ENCODE measurements around the gene SLC7A10.

Gene SLC7A10

DNA sequence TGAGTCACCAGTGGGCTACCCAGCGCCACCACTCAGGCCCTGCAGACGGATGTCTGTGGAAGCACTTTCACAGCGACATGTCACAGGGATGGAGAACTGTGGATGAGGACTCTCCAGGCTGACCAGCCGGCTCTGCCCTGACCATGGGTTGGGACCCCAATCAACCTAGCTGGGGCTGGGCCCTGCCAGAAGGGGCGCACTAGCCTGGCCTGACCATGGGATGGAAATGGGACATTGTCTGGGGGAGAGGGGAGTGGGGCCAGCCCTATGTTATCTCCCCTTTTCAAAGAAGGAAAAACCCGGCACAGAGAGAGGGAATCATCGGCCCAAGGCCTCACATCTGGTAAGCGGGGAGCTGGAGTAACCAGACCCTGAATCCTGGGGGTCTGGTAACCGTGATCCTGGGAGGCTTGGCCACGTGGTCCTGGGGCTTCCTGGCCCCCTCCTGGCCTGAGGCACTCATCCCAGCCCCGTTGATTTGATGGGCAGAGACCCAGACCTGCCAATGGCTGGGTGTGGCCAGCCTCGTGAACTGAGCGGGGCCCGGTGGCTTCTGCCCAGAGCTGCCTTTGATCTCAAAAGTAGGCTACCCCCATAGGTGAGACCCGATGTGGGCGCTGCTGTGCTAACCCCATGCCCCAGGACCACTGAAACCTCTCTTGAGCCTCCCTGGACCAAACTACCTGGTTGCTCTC, 11.2 kb upstream of the SLC7A10 start:
- no peaks in the 10 kb centered on the region for H3K79me2 ChIP-seq (ENCODE audit: low read length)
- H4K20me1 ChIP-seq (ENCODE audit: insufficient read depth, low read length) = no peaks in the 10 kb centered on the region
- H3K4me2 ChIP-seq (ENCODE audit: low read length) = peak overlapping the region; percentile 96
- 0 out of 2 replicates have a peak overlapping the region, but pooled peaks have one; percentile 75 for H3K4me3 ChIP-seq (ENCODE audit: low read length)
- peak overlapping the region; percentile 72; the same call in 1 of the 2 replicates for H3K27ac ChIP-seq (ENCODE audit: low read length)
- no peaks in the 10 kb centered on the region for H3K36me3 ChIP-seq (replicated peaks; ENCODE audit: low read depth, low read length)
- TF ChIP-seq, protein P1, sequence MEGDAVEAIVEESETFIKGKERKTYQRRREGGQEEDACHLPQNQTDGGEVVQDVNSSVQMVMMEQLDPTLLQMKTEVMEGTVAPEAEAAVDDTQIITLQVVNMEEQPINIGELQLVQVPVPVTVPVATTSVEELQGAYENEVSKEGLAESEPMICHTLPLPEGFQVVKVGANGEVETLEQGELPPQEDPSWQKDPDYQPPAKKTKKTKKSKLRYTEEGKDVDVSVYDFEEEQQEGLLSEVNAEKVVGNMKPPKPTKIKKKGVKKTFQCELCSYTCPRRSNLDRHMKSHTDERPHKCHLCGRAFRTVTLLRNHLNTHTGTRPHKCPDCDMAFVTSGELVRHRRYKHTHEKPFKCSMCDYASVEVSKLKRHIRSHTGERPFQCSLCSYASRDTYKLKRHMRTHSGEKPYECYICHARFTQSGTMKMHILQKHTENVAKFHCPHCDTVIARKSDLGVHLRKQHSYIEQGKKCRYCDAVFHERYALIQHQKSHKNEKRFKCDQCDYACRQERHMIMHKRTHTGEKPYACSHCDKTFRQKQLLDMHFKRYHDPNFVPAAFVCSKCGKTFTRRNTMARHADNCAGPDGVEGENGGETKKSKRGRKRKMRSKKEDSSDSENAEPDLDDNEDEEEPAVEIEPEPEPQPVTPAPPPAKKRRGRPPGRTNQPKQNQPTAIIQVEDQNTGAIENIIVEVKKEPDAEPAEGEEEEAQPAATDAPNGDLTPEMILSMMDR (IDR thresholded peaks at IDR 0.05; ENCODE audit: low read depth, low read length) = no peak
- TF ChIP-seq EZH2phosphoT487 (IDR thresholded peaks at IDR 0.05; ENCODE audit: low read depth) = no peak
- peaks cover 36% of the 10 kb centered on the region for H3K4me1 ChIP-seq (ENCODE audit: low read length)
- no peaks in the 10 kb centered on the region for H3K9me3 ChIP-seq (ENCODE audit: insufficient read depth, low read length)
- peaks cover 25% of the 10 kb centered on the region for H3K27me3 ChIP-seq (ENCODE audit: low read depth, low read length)
- H3K9ac ChIP-seq (ENCODE audit: low read length) = peak overlapping the region; percentile 54
- H2AFZ ChIP-seq (ENCODE audit: low read depth, low read length) = no peak overlapping the region

- no peaks in the 10 kb centered on the region for H3K36me3 ChIP-seq (replicated peaks; ENCODE audit: low read depth, low read length)
- peak overlapping the region; percentile 96 for H3K4me2 ChIP-seq (ENCODE audit: low read length)
- peak overlapping the region; percentile 54 for H3K9ac ChIP-seq (ENCODE audit: low read length)
- peak overlapping the region; percentile 70 for H2AFZ ChIP-seq (ENCODE audit: low read depth, low read length)
- peaks cover 30% of the 10 kb centered on the region for H3K4me1 ChIP-seq (ENCODE audit: low read length)
- no peaks in the 10 kb centered on the region for H3K79me2 ChIP-seq (ENCODE audit: low read length)
- TF ChIP-seq EZH2phosphoT487 (IDR thresholded peaks at IDR 0.05; ENCODE audit: low read depth) = no peak
- TF ChIP-seq, protein P1 (IDR thresholded peaks at IDR 0.05; ENCODE audit: low read depth, low read length) = no peak
- H3K4me3 ChIP-seq (ENCODE audit: low read length) = peak overlapping the region; percentile 75
- peaks cover 32% of the 10 kb centered on the region for H3K27me3 ChIP-seq (ENCODE audit: low read depth, low read length)
- H3K9me3 ChIP-seq (ENCODE audit: insufficient read depth, low read length) = no peaks in the 10 kb centered on the region
- peak overlapping the region; percentile 72 for H3K27ac ChIP-seq (ENCODE audit: low read length)
- no peaks in the 10 kb centered on the region for H4K20me1 ChIP-seq (ENCODE audit: insufficient read depth, low read length)
These were observed 10.3 kb upstream of the SLC7A10 start for GRCh38 chr19:33235996-33236350.

DNA sequence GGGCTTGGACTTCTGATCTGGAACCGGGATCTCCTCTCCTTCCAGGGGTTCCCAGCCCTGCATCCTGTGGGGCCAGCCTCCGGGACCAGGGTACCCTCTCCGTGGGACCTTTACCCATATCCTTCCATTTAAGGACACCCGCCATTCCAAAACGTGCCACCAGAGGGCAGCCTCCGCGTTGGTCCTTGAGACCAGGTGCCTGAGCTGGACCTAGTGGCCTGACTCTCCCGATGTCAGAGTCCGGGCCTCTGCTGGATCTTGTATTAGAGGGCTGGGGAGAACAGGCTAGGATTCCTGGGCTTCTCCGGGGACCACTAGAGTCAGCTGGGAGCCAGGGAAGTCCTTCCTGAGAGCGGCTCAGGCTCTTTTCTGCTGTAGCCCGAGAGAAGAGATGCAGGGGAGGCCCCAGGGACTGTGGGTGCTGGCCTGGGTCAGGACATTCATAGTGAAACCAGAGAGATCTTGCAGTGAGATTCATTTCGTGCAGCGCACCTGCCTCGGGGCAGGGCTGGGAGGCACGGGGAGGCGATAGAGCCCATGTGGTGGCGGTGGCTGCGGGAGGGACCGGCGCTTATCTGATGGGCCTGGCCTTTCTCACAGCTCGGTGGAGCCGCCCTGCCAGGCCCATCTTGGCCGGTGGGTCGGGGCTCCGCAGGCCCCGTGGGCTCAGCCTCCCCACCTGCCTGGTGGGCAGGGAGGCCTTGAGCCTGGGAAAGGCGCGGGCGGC, 9.8 kb upstream of the SLC7A10 start:
- H4K20me1 ChIP-seq (ENCODE audit: insufficient read depth, low read length) = no peaks in the 10 kb centered on the region
- no peaks in the 10 kb centered on the region for H3K36me3 ChIP-seq (replicated peaks; ENCODE audit: low read depth, low read length)
- no peaks in the 10 kb centered on the region for H3K9me3 ChIP-seq (ENCODE audit: insufficient read depth, low read length)
- H2AFZ ChIP-seq (ENCODE audit: low read depth, low read length) = peak overlapping the region; percentile 70
- peak overlapping the region; percentile 72 for H3K27ac ChIP-seq (ENCODE audit: low read length)
- TF ChIP-seq EZH2phosphoT487 (IDR thresholded peaks at IDR 0.05; ENCODE audit: low read depth) = no peak
- TF ChIP-seq, protein P1 (IDR thresholded peaks at IDR 0.05; ENCODE audit: low read depth, low read length) = peak; percentile 94
- peaks cover 30% of the 10 kb centered on the region for H3K4me1 ChIP-seq (ENCODE audit: low read length)
- no peaks in the 10 kb centered on the region for H3K79me2 ChIP-seq (ENCODE audit: low read length)
- peaks cover 36% of the 10 kb centered on the region for H3K27me3 ChIP-seq (ENCODE audit: low read depth, low read length)
- peak overlapping the region; percentile 75 for H3K4me3 ChIP-seq (ENCODE audit: low read length)
- H3K4me2 ChIP-seq (ENCODE audit: low read length) = peak overlapping the region; percentile 96
- H3K9ac ChIP-seq (ENCODE audit: low read length) = peak overlapping the region; percentile 54

- peaks cover 40% of the 10 kb centered on the region for H3K27me3 ChIP-seq (ENCODE audit: low read depth, low read length)
- H3K27ac ChIP-seq (ENCODE audit: low read length) = no peak overlapping the region
- no peaks in the 10 kb centered on the region for H3K79me2 ChIP-seq (ENCODE audit: low read length)
- H2AFZ ChIP-seq (ENCODE audit: low read depth, low read length) = peak overlapping the region; percentile 45
- no peaks in the 10 kb centered on the region for H4K20me1 ChIP-seq (ENCODE audit: insufficient read depth, low read length)
- peak overlapping the region; percentile 75 for H3K4me3 ChIP-seq (ENCODE audit: low read length)
- H3K4me2 ChIP-seq (ENCODE audit: low read length) = peak overlapping the region; percentile 96
- H3K4me1 ChIP-seq (ENCODE audit: low read length) = peaks cover 30% of the 10 kb centered on the region
- no peaks in the 10 kb centered on the region for H3K9me3 ChIP-seq (ENCODE audit: insufficient read depth, low read length)
- peak overlapping the region; percentile 54 for H3K9ac ChIP-seq (ENCODE audit: low read length)
- TF ChIP-seq EZH2phosphoT487 (IDR thresholded peaks at IDR 0.05; ENCODE audit: low read depth) = no peak
- TF ChIP-seq, protein P1 (IDR thresholded peaks at IDR 0.05; ENCODE audit: low read depth, low read length) = no peak
- H3K36me3 ChIP-seq (replicated peaks; ENCODE audit: low read depth, low read length) = no peaks in the 10 kb centered on the region
These were observed 9.1 kb upstream of the SLC7A10 start for GRCh38 chr19:33234736-33235135.

All from OCI-LY3 (cell line).